K562 (cell line): ENCODE results near the gene PARD3.

Experiments used
- GATA2 ChIP-seq: sonication (generic); formaldehyde crosslinking; IDR thresholded peaks from 2 replicates; pipeline ENCODE4 v1.4.0; 2020; ENCODE audit warnings: mild to moderate bottlenecking, missing genetic modification reagents
- PREB ChIP-seq: sonication (generic); formaldehyde crosslinking; IDR thresholded peaks from 2 replicates; pipeline ENCODE4 v1.8.1; 2023; ENCODE audit warnings: mild to moderate bottlenecking, missing genetic modification reagents
- SP1 ChIP-seq: sonication (generic); formaldehyde crosslinking; IDR thresholded peaks from 2 replicates; pipeline ENCODE4 v1.8.1; 2022; ENCODE audit warnings: mild to moderate bottlenecking, missing genetic modification reagents

GRCh38 chr10:34809796-34810195 is 5.3 kb downstream of the PARD3 start:
- no peak for TF ChIP-seq PREB
- TF ChIP-seq SP1 = no peak
- TF ChIP-seq GATA2 (CRISPR knock-in tag) = no peak
